HL-60 (cell line): Measurements from ENCODE around the gene GRIN1.

ENCODE experiments used
- DNase-seq, 2 experiments: peaks; one replicate each; pipeline ENCODE4 v3.0.0-alpha.2; 2010 to 2020; ENCODE audit warnings: low read depth in 1 of 2, low spot score in 1 of 2
- H3K27ac ChIP-seq: fragments of 250-450 bp; sonication (Bioruptor Pico); replicated peaks from 2 replicates; pipeline ENCODE4 v1.5.1; 2020; ENCODE audit warnings: mild to moderate bottlenecking, moderate library complexity
- H3K27me3 ChIP-seq: fragments of 250-450 bp; sonication (Bioruptor Pico); 2 replicates; pipeline ENCODE4 v1.5.1; 2021; ENCODE audit warnings: mild to moderate bottlenecking, moderate library complexity; ENCODE audit not compliant: insufficient read depth, poor library complexity, severe bottlenecking
- H3K4me3 ChIP-seq: replicated peaks from 2 replicates; pipeline ENCODE4 v1.5.1; 2011; ENCODE audit warnings: mild to moderate bottlenecking, control low read depth, low read length; ENCODE audit not compliant: insufficient read depth
- GABPA ChIP-seq: IDR thresholded peaks from 2 replicates; pipeline ENCODE4 v1.6.1; 2012; ENCODE audit warnings: low read depth
- POLR2AphosphoS5 ChIP-seq: IDR thresholded peaks from 2 replicates; pipeline ENCODE4 v1.6.1; 2012; ENCODE audit warnings: low read depth
- REST ChIP-seq: IDR thresholded peaks from 2 replicates; pipeline ENCODE4 v1.6.1; 2012; ENCODE audit warnings: low read depth; ENCODE audit not compliant: insufficient replicate concordance
- SPI1 ChIP-seq: IDR thresholded peaks from 2 replicates; pipeline ENCODE4 v1.6.1; 2012; ENCODE audit warnings: low read depth, mild to moderate bottlenecking, borderline replicate concordance
- TF ChIP-seq, protein P1 (sequence below): IDR thresholded peaks from one replicate; pipeline ENCODE4 v1.5.1; 2011; ENCODE audit warnings: low read length, control low read depth, inconsistent platforms; ENCODE audit not compliant: insufficient read depth

GRIN1 gene

DNA sequence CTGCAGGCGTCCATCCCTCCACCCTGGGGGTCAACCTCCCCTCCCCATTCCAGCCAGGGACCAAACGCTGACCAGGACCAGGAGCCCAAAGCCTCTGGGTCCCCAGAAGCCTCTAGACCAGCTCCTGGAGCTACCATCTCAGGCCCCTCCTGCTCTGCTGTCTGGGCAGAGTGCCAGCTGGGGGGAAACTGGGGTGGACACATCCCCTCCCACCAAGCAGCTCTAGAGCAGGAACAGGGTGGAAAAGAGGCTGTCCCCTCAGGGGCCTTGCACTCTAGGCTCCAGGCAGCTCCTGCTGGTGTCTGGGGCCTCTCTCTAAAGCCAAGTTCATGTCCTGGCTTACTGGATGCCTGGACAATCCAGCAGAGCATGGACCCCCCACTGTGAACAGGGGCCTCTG lies 53.9 kb downstream of the GRIN1 start:
- no peak for DNase-seq
- no peak for TF ChIP-seq REST
- H3K27ac ChIP-seq: no peak overlapping the region
- H3K27me3 ChIP-seq: no peaks in the 10 kb centered on the region
- H3K4me3 ChIP-seq: no peak overlapping the region

GRCh38 chr9:137193771-137194170 lies 54.8 kb downstream of the GRIN1 start:
- TF ChIP-seq GABPA: no peak
- TF ChIP-seq SPI1: no peak
- TF ChIP-seq, protein P1, sequence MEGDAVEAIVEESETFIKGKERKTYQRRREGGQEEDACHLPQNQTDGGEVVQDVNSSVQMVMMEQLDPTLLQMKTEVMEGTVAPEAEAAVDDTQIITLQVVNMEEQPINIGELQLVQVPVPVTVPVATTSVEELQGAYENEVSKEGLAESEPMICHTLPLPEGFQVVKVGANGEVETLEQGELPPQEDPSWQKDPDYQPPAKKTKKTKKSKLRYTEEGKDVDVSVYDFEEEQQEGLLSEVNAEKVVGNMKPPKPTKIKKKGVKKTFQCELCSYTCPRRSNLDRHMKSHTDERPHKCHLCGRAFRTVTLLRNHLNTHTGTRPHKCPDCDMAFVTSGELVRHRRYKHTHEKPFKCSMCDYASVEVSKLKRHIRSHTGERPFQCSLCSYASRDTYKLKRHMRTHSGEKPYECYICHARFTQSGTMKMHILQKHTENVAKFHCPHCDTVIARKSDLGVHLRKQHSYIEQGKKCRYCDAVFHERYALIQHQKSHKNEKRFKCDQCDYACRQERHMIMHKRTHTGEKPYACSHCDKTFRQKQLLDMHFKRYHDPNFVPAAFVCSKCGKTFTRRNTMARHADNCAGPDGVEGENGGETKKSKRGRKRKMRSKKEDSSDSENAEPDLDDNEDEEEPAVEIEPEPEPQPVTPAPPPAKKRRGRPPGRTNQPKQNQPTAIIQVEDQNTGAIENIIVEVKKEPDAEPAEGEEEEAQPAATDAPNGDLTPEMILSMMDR: no peak
- TF ChIP-seq REST: no peak
- no peak for TF ChIP-seq POLR2AphosphoS5
- Histone ChIP-seq H3K27me3 (no peaks in the 10 kb centered on the region), H3K27ac (no peak overlapping the region), H3K4me3 (no peak overlapping the region)
- DNase-seq: no peak

- Histone ChIP-seq H3K27ac (no peak overlapping the region), H3K4me3 (no peak overlapping the region), H3K27me3 (no peaks in the 10 kb centered on the region)
- TF ChIP-seq GABPA: no peak
- TF ChIP-seq SPI1: no peak
- no peak for TF ChIP-seq POLR2AphosphoS5
- TF ChIP-seq, protein P1: no peak
- TF ChIP-seq REST: no peak
- DNase-seq: no peak
Observed at GRCh38 chr9:137194388-137194787, 55.4 kb downstream of the GRIN1 start.

- Histone ChIP-seq H3K4me3 (no peak overlapping the region), H3K27ac (no peak overlapping the region), H3K27me3 (no peaks in the 10 kb centered on the region)
- TF ChIP-seq GABPA (no peak), REST (no peak), SPI1 (no peak), POLR2AphosphoS5 (no peak)
- TF ChIP-seq, protein P1: no peak
- DNase-seq: no peak
Observed at GRCh38 chr9:137194909-137195308, 56.0 kb downstream of the GRIN1 start.
